ACC112 (cell line): ENCODE data around the gene TUBGCP2.

Experiments used
- H2AFZ ChIP-seq: fragments of 200-600 bp; sonication (generic); one replicate; pipeline ENCODE4 v1.6.0; 2017; ENCODE audit warnings: antibody characterized with exemption, low read length; ENCODE audit not compliant: unreplicated experiment
- H3K27ac ChIP-seq: fragments of 200-600 bp; sonication (generic); 2 replicates; pipeline ENCODE4 v1.5.1; 2014; ENCODE audit warnings: low read depth, mild to moderate bottlenecking, antibody characterized with exemption, low read length, moderate library complexity
- H3K27me3 ChIP-seq: fragments of 200-600 bp; sonication (generic); 2 replicates; pipeline ENCODE4 v1.6.1; 2014; ENCODE audit warnings: mild to moderate bottlenecking, antibody characterized with exemption, low read length, moderate library complexity, mixed read lengths; ENCODE audit not compliant: insufficient read depth
- H3K36me3 ChIP-seq: fragments of 200-600 bp; sonication (generic); 2 replicates; pipeline ENCODE4 v1.6.1; 2016; ENCODE audit warnings: mild to moderate bottlenecking, antibody characterized with exemption, low read length, moderate library complexity, mixed read lengths; ENCODE audit not compliant: insufficient read depth
- H3K4me1 ChIP-seq: fragments of 200-600 bp; sonication (generic); one replicate; pipeline ENCODE4 v1.6.1; 2016; ENCODE audit warnings: low read length, mixed read lengths; ENCODE audit not compliant: insufficient read depth, unreplicated experiment, control insufficient read depth
- H3K4me3 ChIP-seq: fragments of 200-600 bp; sonication (generic); 2 replicates; pipeline ENCODE4 v1.5.1; 2014; ENCODE audit warnings: mild to moderate bottlenecking, low read depth, low read length
- H3K79me2 ChIP-seq: fragments of 200-600 bp; sonication (generic); one replicate; pipeline ENCODE4 v1.6.0; 2016; ENCODE audit warnings: low read length; ENCODE audit not compliant: control insufficient read depth, unreplicated experiment, insufficient read depth

Gene TUBGCP2, protein sequence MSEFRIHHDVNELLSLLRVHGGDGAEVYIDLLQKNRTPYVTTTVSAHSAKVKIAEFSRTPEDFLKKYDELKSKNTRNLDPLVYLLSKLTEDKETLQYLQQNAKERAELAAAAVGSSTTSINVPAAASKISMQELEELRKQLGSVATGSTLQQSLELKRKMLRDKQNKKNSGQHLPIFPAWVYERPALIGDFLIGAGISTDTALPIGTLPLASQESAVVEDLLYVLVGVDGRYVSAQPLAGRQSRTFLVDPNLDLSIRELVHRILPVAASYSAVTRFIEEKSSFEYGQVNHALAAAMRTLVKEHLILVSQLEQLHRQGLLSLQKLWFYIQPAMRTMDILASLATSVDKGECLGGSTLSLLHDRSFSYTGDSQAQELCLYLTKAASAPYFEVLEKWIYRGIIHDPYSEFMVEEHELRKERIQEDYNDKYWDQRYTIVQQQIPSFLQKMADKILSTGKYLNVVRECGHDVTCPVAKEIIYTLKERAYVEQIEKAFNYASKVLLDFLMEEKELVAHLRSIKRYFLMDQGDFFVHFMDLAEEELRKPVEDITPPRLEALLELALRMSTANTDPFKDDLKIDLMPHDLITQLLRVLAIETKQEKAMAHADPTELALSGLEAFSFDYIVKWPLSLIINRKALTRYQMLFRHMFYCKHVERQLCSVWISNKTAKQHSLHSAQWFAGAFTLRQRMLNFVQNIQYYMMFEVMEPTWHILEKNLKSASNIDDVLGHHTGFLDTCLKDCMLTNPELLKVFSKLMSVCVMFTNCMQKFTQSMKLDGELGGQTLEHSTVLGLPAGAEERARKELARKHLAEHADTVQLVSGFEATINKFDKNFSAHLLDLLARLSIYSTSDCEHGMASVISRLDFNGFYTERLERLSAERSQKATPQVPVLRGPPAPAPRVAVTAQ

DNA sequence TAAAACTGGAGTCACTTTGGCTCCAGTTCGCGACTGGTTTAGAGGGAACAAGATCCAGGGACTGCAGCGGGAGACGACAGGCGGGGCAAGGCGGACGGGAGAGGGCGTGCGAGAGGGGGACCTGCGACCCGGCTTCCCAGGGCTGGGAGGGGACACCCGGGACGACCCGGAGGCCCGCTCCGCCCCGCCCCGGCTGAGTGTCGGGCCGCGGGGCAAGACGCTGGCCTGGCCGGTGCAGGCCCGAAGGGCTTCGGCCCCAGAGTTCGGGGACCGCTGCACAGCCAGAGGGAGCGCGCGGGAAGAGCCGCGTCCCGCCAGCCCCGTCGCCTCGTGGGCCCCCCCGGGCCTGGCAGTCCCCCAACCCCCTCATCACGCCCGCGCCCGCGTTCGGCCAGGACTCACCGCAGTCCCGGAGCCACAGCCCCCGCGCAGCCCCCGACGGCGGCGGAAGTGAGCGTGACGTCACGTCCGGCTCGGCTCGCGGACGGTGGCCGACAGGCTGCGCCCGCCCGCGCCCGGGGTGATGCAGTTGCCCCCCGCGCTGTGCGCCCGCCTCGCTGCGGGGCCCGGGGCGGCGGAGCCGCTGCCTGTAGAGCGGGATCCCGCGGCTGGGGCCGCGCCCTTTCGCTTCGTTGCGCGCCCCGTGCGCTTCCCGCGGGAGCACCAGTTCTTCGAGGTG, at the start of gene TUBGCP2, which contains the start of gene ZNF511:
Gene TUBGCP2 (minus strand): TSS at position 452 of the 679 bp plus-strand sequence. CDS start 5,931 bp downstream, outside the sequence.
Gene ZNF511 (plus strand): TSS at position 494 of the 679 bp plus-strand sequence. CDS start 30 bp downstream, at position 524.
- Histone ChIP-seq H2AFZ (peak within 1 kb of the TSS; percentile 65), H3K4me3 (peak within 1 kb of the TSS; percentile 91), H3K27me3 (no peaks in the 10 kb centered on the region), H3K79me2 (peaks cover 35% of the 10 kb centered on the region), H3K27ac (peak within 1 kb of the TSS; percentile 89), H3K36me3 (peaks cover 3% of the 10 kb centered on the region; the same call in 1 of the 2 replicates), H3K4me1 (peaks cover 6% of the 10 kb centered on the region)

DNA sequence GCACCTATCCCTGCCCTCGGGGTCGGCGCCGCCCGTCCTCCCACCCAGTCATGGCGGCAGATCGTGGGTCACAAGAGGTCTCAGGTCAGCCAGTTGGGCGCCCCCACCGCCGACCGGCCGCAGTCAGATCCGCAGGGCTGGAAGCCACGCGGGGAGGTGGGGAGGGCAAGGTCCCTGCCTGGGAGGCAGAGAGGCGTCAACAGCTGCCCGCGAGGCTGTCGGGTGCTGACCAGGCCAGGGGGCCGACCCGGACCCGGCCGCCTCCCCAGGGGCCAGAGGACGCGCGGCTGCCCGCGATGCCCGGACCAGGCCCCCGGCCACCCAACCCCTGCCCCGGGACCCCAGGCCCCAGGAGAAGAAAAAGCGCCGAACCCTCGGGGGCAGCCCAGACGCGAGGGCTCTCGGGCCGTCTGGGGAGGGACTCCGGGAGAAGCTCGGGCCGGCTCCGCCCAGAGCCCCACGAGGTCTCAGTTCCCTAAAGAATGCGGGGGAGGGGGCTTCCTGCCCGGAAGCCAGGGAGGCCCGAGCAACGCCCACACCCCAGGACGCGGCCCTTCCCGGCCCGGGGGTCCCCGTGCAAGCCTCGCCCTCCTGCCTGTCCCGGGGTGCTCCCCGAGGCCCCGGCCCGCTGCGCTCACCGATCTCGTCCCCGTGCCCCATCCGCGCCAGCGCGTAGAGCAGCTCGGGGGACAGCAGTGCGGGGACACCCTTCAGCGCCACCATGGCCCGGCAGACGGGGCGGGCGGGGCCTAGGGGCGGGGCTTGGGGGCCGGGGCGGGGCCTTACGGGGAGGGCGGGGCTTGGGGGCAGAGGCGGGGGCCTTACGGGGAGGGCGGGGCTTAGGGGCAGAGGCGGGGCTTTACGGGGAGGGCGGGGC, 48.9 kb upstream of the TUBGCP2 start, which contains the start of gene FUOM:
Gene FUOM (minus strand): TSS at position 735 of the 877 bp plus-strand sequence. CDS start 12 bp downstream, at position 723.
- H3K4me3 ChIP-seq, result peak within 1 kb of the TSS; percentile 85
- H3K79me2 ChIP-seq, result peaks cover 7% of the 10 kb centered on the region
- H2AFZ ChIP-seq, result peak within 1 kb of the TSS; percentile 88
- no peaks in the 10 kb centered on the region for H3K27me3 ChIP-seq
- no peaks in the 10 kb centered on the region; the same call in 1 of the 2 replicates for H3K36me3 ChIP-seq
- H3K4me1 ChIP-seq, result peaks cover 7% of the 10 kb centered on the region
- H3K27ac ChIP-seq, result no peak within 1 kb of the TSS

DNA sequence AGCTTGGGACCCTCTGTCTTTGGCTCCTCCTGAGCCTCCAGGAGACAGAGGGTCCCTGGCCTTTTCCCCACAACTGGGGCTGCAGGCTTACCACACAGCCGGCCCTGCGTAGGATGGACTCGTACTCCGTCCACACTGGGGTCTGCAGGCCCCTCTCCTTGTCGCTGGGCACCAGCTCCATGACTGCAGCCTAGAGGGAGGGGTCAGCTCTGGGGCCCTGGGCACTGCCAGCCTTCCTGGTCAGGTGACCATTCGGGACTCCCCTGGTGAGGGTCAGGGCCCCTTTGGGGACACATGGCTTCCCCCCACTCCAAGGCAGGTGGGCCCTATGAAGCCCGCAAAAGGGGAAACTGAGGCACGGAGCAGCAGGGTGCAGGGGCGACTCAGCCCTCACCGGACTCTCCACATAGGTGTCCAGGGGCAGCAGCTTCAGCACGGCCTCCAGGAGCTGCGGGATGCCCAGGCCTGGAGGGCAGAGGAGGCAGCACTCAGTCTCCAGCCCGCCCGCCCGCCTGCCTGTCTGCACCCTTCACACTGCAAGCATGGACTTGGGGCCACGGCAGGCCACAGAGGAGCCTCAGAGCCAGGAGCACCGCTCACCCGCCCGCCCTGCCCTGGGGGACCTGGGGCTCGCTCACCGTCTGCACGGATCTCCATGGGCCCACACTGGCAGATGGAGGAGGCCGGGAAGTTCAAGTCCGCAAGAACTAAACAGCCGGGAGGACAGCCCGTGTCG, 48.0 kb upstream of the TUBGCP2 start:
- Histone ChIP-seq H3K4me3 (peak overlapping the region; percentile 85), H2AFZ (peak overlapping the region; percentile 88), H3K27ac (no peak overlapping the region), H3K4me1 (peaks cover 7% of the 10 kb centered on the region), H3K36me3 (no peaks in the 10 kb centered on the region), H3K79me2 (peaks cover 7% of the 10 kb centered on the region), H3K27me3 (no peaks in the 10 kb centered on the region)

DNA sequence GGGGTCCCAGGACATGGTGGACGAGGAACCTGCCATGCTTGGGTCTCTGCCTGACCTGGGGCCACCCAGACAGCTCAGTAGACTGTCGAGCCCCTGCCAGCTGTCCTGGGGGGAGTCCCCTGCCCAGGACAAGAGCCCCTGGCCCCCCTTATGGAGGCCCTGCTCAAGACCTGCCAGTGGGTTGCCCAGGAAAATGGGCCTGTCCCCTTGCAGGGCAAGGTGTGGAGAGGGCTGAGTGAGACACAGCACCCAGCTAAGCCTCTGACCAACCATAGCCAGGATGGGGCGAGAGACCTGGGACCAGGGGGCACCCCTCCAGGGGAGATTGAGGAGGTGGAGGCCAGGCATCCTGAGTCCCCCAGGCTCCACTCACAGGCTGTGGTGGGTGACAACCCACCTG, 47.3 kb upstream of the TUBGCP2 start:
- no peaks in the 10 kb centered on the region for H3K27me3 ChIP-seq
- no peaks in the 10 kb centered on the region for H3K36me3 ChIP-seq
- H3K79me2 ChIP-seq, result peaks cover 7% of the 10 kb centered on the region
- H3K4me1 ChIP-seq, result peaks cover 7% of the 10 kb centered on the region
- no peak overlapping the region for H2AFZ ChIP-seq
- H3K27ac ChIP-seq, result no peak overlapping the region
- H3K4me3 ChIP-seq, result peak overlapping the region; percentile 85

DNA sequence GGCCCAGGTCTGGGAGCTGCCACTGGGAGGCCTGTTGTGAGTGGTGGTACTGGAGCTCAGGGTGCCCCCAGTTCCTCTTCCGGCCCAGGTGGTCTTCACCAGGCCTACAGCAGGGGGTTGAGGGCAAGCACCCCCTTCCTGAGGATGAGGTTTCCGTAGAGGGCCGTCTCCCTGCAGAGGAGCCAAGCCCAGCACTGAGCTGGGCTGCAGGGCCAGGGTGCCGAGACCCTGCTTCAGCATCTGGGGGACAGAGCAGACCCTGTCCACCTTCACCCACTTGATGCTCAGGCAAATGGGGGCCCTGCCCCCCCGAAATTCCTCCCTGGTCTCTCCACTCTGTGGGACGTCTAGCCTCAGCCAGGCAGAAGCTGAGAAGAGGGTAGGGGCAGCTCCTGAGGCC, 46.6 kb upstream of the TUBGCP2 start:
- Histone ChIP-seq H3K27ac (no peak overlapping the region), H3K4me1 (peaks cover 7% of the 10 kb centered on the region)

DNA sequence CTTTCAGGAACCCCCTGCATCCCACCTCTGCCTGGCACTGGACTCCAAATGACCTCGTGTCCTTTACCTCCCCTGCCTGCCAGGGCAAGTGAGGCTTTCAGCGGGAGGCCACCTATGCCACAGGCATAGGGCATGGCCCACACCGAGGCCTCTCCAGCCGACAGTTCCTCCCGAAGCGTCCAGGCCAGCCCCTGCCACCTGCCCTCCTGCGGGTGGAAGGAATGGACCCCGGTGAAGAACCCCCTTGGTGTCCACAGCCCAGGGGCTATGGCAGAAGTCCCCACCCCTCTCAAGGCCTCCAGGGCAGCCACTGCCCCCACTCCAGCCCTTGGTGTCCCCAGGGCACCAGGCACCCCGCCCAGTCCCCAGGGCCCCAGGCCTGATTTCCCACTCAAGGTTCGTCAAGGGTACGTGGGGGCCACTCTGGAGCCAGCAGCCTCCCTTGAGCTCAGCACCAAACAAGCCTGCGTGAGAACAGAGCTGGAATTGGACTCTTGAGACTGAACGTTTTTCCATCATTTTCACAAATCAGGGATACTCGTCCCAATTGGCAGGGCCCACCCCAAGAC, 46.1 kb upstream of the TUBGCP2 start:
- peaks cover 7% of the 10 kb centered on the region for H3K4me1 ChIP-seq
- no peak overlapping the region for H3K4me3 ChIP-seq
- H2AFZ ChIP-seq, result no peak overlapping the region
- H3K27ac ChIP-seq, result no peak overlapping the region
- H3K27me3 ChIP-seq, result no peaks in the 10 kb centered on the region
- peaks cover 7% of the 10 kb centered on the region for H3K79me2 ChIP-seq
- no peaks in the 10 kb centered on the region for H3K36me3 ChIP-seq

More for the DNA sequence above, 46.6 kb upstream of the TUBGCP2 start:
- no peak overlapping the region for H3K4me3 ChIP-seq
- no peaks in the 10 kb centered on the region for H3K27me3 ChIP-seq
- H3K79me2 ChIP-seq, result peaks cover 7% of the 10 kb centered on the region
- H2AFZ ChIP-seq, result no peak overlapping the region
- H3K36me3 ChIP-seq, result no peaks in the 10 kb centered on the region

DNA sequence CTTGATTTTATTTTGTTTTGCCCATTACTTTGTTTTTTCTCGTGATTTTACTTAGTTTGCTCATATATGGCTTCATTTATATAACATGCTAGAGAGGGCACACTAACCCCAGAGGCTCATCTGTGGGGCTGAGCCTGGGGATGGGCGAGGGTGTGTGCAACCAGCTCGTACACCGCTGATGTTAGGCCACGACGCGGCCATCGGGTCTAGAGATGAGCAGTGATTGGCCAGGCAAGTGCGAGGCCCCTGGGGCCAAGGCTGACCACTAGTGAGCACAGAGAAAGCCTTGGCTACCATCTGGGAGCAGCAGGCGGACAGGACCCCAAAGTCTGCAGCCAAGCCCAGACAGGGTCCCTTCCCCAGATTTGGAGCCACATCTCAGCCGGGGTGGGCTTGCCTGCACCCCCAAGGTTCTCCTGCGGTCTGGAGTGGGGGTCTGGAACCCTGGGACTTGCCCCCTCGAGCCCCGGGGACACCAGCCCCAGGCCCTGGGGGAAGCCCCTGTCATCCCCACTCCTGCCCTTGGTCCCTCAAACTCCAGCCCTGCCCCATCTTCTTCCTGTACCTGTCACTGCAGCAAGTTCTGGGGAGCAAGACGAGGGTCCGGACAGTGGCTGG, 45.4 kb upstream of the TUBGCP2 start:
- H3K36me3 ChIP-seq, result no peaks in the 10 kb centered on the region
- no peak overlapping the region for H3K4me3 ChIP-seq
- no peaks in the 10 kb centered on the region for H3K27me3 ChIP-seq
- H2AFZ ChIP-seq, result no peak overlapping the region
- H3K4me1 ChIP-seq, result peaks cover 7% of the 10 kb centered on the region
- H3K79me2 ChIP-seq, result peaks cover 7% of the 10 kb centered on the region
- H3K27ac ChIP-seq, result no peak overlapping the region

DNA sequence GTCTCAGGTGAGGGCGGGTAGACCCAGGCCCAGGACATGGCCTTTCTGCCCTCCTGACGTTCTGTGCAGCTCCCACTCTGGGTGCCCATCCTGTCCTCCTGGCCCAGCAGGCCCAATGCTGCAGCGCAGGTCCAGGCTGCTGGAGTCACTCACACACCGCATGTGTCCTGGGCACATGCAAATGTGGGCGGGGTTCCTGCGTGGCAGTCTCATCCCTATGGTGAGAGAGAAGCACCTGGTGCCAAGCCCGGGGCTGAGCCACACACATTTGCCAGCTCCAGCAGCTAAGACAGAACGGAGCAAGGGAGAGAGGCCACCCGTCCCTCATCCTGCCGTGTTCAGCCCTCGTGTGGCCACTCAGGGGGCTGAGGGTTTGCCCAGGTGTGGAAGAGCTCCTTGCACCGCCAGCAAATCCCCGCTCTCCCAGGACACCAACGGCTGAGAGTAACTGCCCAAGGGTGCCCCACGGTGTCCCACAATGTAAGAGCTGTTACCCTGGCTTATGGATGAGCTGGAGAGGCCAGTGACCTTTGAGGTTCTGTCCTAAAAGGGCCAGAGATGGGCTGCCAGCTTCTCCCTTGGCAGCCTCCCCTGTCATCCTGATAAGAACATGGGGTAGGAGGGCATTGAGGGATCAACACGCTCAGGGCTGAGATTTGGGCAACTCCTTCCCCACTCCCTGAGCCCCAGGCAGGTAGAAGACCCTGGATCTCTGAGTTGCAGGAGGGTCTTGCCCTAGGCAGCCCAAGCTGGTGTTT, 44.7 kb upstream of the TUBGCP2 start:
- Histone ChIP-seq H2AFZ (no peak overlapping the region), H3K27me3 (no peaks in the 10 kb centered on the region), H3K27ac (no peak overlapping the region), H3K4me1 (peaks cover 8% of the 10 kb centered on the region), H3K4me3 (no peak overlapping the region), H3K79me2 (peaks cover 7% of the 10 kb centered on the region), H3K36me3 (no peaks in the 10 kb centered on the region)
